NCI-H2081 treated with DMSO at 0.1 percent for 48 hours (cell line): ENCODE data around the gene LRP10.

ENCODE experiments used
- DNase-seq: peaks from one replicate; lab custom pipeline; 2025; lab: John Stamatoyannopoulos, UW

The LRP10 gene

GRCh38 chr14:22919601-22919921, 48.0 kb downstream of the LRP10 start:
- no peak for DNase-seq

GRCh38 chr14:22920697-22921096, 49.2 kb downstream of the LRP10 start:
- DNase-seq: no peak

DNA sequence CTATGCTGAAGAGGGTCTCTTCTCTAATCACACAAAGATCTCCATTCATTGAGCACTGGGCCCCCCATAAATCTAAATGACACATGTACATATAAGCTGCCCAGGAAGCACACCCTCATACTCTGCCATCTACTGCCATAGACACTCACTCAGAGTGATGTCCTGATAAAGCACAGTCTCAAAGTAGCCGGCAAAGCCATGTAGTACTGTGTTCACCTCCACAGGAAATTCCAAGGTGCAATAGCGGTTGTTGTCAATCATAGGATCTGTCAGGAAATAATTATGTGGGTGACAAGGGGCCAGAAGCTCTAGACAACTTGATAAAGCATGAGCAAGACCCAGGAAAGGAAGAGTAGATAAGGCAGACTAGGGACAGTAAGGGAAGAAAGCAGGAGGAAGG, 50.8 kb downstream of the LRP10 start:
- DNase-seq: no peak

- no peak for DNase-seq
Measured at GRCh38 chr14:22923746-22924145, 52.2 kb downstream of the LRP10 start.

GRCh38 chr14:22925513-22925912, 54.0 kb downstream of the LRP10 start:
- DNase-seq: no peak

GRCh38 chr14:22926316-22926715, 54.8 kb downstream of the LRP10 start:
- DNase-seq: no peak

- no peak for DNase-seq
Measured at GRCh38 chr14:22928237-22929103, 56.9 kb downstream of the LRP10 start.

DNA sequence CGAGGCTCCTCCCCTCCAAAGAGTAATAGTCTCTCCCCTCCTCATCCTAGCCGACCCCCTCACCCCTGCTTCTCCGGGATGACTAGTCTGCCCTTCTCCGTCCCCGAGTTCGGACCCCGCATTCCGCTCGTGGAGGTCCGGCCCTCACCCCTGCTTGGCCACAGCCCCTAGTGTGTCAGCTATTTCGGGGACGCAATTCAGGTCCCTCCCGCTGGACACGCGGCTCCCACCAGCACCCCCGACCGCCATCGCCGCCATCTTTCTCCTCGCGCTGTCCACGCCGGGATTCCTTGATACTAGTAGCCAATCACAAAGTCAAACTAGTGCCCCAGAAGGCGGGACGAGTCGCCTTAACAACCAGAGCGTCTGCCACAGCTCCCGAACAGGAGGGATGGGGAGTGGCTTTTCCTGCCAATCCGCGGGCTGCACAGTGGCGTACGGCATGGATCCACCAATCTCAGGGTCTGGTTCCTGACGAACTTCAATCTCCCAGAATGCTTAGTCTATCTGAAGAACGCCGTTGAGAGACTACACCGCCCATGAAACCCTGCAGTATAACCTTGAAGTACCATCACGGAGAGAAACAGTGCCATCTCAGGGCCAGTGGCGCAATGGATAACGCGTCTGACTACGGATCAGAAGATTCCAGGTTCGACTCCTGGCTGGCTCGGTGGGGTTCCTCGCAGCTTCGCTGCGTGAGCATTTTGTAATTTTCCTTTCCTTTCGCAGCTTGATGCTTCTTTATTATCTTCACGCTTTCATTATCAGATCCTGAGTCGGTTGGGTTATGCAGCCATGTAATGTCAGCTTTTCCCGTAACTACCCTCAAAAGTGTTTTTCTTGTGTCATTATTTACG, 57.8 kb downstream of the LRP10 start, which contains the start of gene PRMT5:
Gene PRMT5, minus strand, starts transcription at position 273 of the 857 bp plus-strand sequence. Its CDS starts 15 bp downstream, at position 258.
- peak; percentile 98 for DNase-seq

DNA sequence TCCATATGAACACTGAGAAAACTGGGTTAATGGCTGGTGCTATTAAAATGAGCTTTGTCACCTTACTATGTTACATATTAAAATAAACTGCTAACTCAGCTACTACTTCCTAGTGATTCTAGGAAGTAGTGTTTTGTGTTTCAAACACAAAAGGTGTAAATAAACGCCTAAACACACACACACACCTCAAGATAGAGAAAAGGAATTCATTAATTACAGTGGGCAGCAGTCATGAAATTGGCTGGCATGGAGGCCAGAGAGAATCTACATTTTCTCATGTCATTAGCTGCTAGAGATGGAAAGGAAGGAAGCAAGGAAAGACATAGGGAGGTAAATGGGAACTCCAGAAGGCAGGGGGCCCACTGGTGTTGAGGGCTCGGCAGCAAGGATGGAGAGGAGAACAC, 58.4 kb downstream of the LRP10 start:
- DNase-seq: no peak
